Peyer's patch (tissue), 4 donors: Measurements from ENCODE around the gene TMEM252.

Experiments
- CTCF ChIP-seq, 6 experiments: fragments of 450-650 bp in 4 of 6; fragments of 200-600 bp in 2 of 6; sonication (generic) in 1 of 6; IDR thresholded peaks; one replicate each; pipeline ENCODE4 v1.5.1; 2017 to 2019; ENCODE audit warnings: antibody characterized with exemption in 6 of 6, mild to moderate bottlenecking in 3 of 6, moderate library complexity in 1 of 6
- POLR2A ChIP-seq, 2 donors: fragments of 450-650 bp; IDR thresholded peaks; one replicate each; pipeline ENCODE4 v1.5.1; 2017; ENCODE audit warnings: antibody characterized with exemption in 2 of 2, mild to moderate bottlenecking in 2 of 2, moderate library complexity in 2 of 2

GRCh38 chr9:68540712-68541535 lies at the start of gene TMEM252:
- TF ChIP-seq CTCF (IDR thresholded peaks at IDR 0.05), result no peak
- TF ChIP-seq POLR2A (IDR thresholded peaks at IDR 0.05), result peak; percentile 90 to 91
